HEK293 (cell line): ENCODE measurements around the gene HTT.

ENCODE experiments used
- CTCF ChIA-PET: fragments of 350-600 bp; formaldehyde crosslinking; extraction: SDS; loops from one replicate; lab custom pipeline; 2021; ENCODE audit warnings: antibody characterized with exemption; lab: Yijun Ruan, JAX
- POLR2A ChIA-PET: fragments of 300-600 bp; formaldehyde crosslinking; extraction: SDS; loops from one replicate; lab custom pipeline; 2020; ENCODE audit warnings: antibody characterized with exemption, inconsistent platforms; lab: Yijun Ruan, JAX
- H3K27ac ChIP-seq: fragments of 200-500 bp; sonication (Bioruptor generic); 2 replicates; pipeline ENCODE4 v1.5.1; 2014; ENCODE audit warnings: low read depth, low read length, control low read depth, inconsistent platforms; ENCODE audit errors: extremely low read depth
- H3K36me3 ChIP-seq, 2 experiments: fragments of 200-500 bp in 1 of 2; sonication (Bioruptor generic) in 1 of 2; 1 replicate in 1 of 2; 2 replicates in 1 of 2; pipeline ENCODE4 v1.5.1; 2014 to 2017; ENCODE audit warnings: inconsistent platforms in 2 of 2, low read length in 2 of 2; ENCODE audit not compliant: control insufficient read depth in 2 of 2, insufficient read depth in 1 of 2
- H3K4me1 ChIP-seq: fragments of 200-500 bp; sonication (Bioruptor generic); 2 replicates; pipeline ENCODE4 v1.5.1; 2014; ENCODE audit warnings: mild to moderate bottlenecking, low read length, inconsistent platforms; ENCODE audit not compliant: control insufficient read depth, insufficient read depth
- H3K4me3 ChIP-seq: 2 replicates; pipeline ENCODE4 v1.5.1; 2011; ENCODE audit warnings: low read depth, mild to moderate bottlenecking, control low read depth, low read length, moderate library complexity
- H3K9me3 ChIP-seq: fragments of 200-500 bp; sonication (Bioruptor generic); 2 replicates; pipeline ENCODE4 v1.5.1; 2014; ENCODE audit warnings: low read depth, low read length, inconsistent platforms; ENCODE audit not compliant: control insufficient read depth, insufficient read depth
- GFI1B ChIP-seq: fragments of 450-650 bp; formaldehyde crosslinking; IDR thresholded peaks from 2 replicates; pipeline ENCODE4 v1.5.1; 2016; ENCODE audit warnings: missing biosample characterization, missing genetic modification characterization
- HOXA7 ChIP-seq: sonication (generic); formaldehyde crosslinking; IDR thresholded peaks from 2 replicates; pipeline ENCODE4 v1.8.1; 2022; ENCODE audit warnings: missing genetic modification reagents, borderline replicate concordance
- HOXC10 ChIP-seq: sonication (generic); formaldehyde crosslinking; IDR thresholded peaks from 2 replicates; pipeline ENCODE4 v1.8.1; 2023; ENCODE audit warnings: mild to moderate bottlenecking, missing genetic modification reagents
- KLF10 ChIP-seq: fragments of 450-650 bp; IDR thresholded peaks from 2 replicates; pipeline ENCODE4 v1.5.1; 2018; ENCODE audit warnings: missing biosample characterization, mild to moderate bottlenecking, missing genetic modification characterization
- KLF9 ChIP-seq: fragments of 450-650 bp; formaldehyde crosslinking; IDR thresholded peaks from 2 replicates; pipeline ENCODE4 v1.5.1; 2016; ENCODE audit warnings: missing biosample characterization, missing genetic modification characterization, low read depth
- OVOL3 ChIP-seq: fragments of 450-650 bp; formaldehyde crosslinking; IDR thresholded peaks from 2 replicates; pipeline ENCODE4 v1.5.1; 2016; ENCODE audit warnings: missing biosample characterization, missing genetic modification characterization
- PRDM1 ChIP-seq: fragments of 450-650 bp; formaldehyde crosslinking; IDR thresholded peaks from 2 replicates; pipeline ENCODE4; 2016; ENCODE audit warnings: missing biosample characterization, missing genetic modification characterization
- ZEB2 ChIP-seq: fragments of 450-650 bp; formaldehyde crosslinking; IDR thresholded peaks from 2 replicates; pipeline ENCODE4 v1.5.1; 2016; ENCODE audit warnings: missing biosample characterization, missing genetic modification characterization
- ZFP69B ChIP-seq: fragments of 450-650 bp; formaldehyde crosslinking; IDR thresholded peaks from 2 replicates; pipeline ENCODE4 v1.5.1; 2016; ENCODE audit warnings: missing biosample characterization, missing genetic modification characterization
- ZNF10 ChIP-seq: fragments of 450-650 bp; formaldehyde crosslinking; IDR thresholded peaks from 2 replicates; pipeline ENCODE4 v1.5.1; 2017; ENCODE audit warnings: missing biosample characterization, missing genetic modification characterization
- ZNF121 ChIP-seq: fragments of 450-650 bp; formaldehyde crosslinking; IDR thresholded peaks from 2 replicates; pipeline ENCODE4 v1.5.1; 2016; ENCODE audit warnings: missing biosample characterization, missing genetic modification characterization
- ZNF174 ChIP-seq: fragments of 450-650 bp; formaldehyde crosslinking; IDR thresholded peaks from 2 replicates; pipeline ENCODE4 v1.5.0; 2017; ENCODE audit warnings: missing biosample characterization, mild to moderate bottlenecking, missing genetic modification characterization
- ZNF311 ChIP-seq: fragments of 450-650 bp; formaldehyde crosslinking; IDR thresholded peaks from 2 replicates; pipeline ENCODE4 v1.5.1; 2017; ENCODE audit warnings: missing biosample characterization, missing genetic modification characterization, borderline replicate concordance
- ZNF391 ChIP-seq: fragments of 450-650 bp; formaldehyde crosslinking; IDR thresholded peaks from 2 replicates; pipeline ENCODE4 v1.5.1; 2016; ENCODE audit warnings: low read depth, missing biosample characterization, missing genetic modification characterization, borderline replicate concordance
- ZNF423 ChIP-seq: fragments of 450-650 bp; formaldehyde crosslinking; IDR thresholded peaks from 2 replicates; pipeline ENCODE4 v1.5.1; 2016; ENCODE audit warnings: missing biosample characterization, missing genetic modification characterization
- ZNF514 ChIP-seq: fragments of 450-650 bp; formaldehyde crosslinking; IDR thresholded peaks from 2 replicates; pipeline ENCODE4 v1.5.1; 2016; ENCODE audit warnings: missing biosample characterization, missing genetic modification characterization
- ZNF530 ChIP-seq: fragments of 450-650 bp; formaldehyde crosslinking; IDR thresholded peaks from 2 replicates; pipeline ENCODE4 v1.5.1; 2016; ENCODE audit warnings: low read depth, missing biosample characterization, missing genetic modification characterization
- ZNF548 ChIP-seq: fragments of 450-650 bp; formaldehyde crosslinking; IDR thresholded peaks from 2 replicates; pipeline ENCODE4 v1.5.1; 2016; ENCODE audit warnings: missing biosample characterization, missing genetic modification characterization
- ZNF549 ChIP-seq: fragments of 450-650 bp; IDR thresholded peaks from 2 replicates; pipeline ENCODE4 v1.5.1; 2018; ENCODE audit warnings: missing biosample characterization, missing genetic modification characterization, mild to moderate bottlenecking, inconsistent platforms, moderate library complexity
- ZNF624 ChIP-seq: fragments of 450-650 bp; formaldehyde crosslinking; IDR thresholded peaks from 2 replicates; pipeline ENCODE4 v1.5.1; 2017; ENCODE audit warnings: missing biosample characterization, missing genetic modification characterization
- ZNF629 ChIP-seq: fragments of 450-650 bp; formaldehyde crosslinking; IDR thresholded peaks from 2 replicates; pipeline ENCODE4 v1.5.1; 2017; ENCODE audit warnings: missing biosample characterization, missing genetic modification characterization
- ZNF660 ChIP-seq: fragments of 450-650 bp; IDR thresholded peaks from 2 replicates; pipeline ENCODE4 v1.5.1; 2018; ENCODE audit warnings: missing biosample characterization, mild to moderate bottlenecking, missing genetic modification characterization
- ZNF777 ChIP-seq: fragments of 450-650 bp; formaldehyde crosslinking; IDR thresholded peaks from 2 replicates; pipeline ENCODE4 v1.5.1; 2017; ENCODE audit warnings: missing biosample characterization, missing genetic modification characterization, borderline replicate concordance
- ZNF791 ChIP-seq: fragments of 450-650 bp; formaldehyde crosslinking; IDR thresholded peaks from 2 replicates; pipeline ENCODE4 v1.5.1; 2016; ENCODE audit warnings: missing biosample characterization, missing genetic modification characterization
- ZNF792 ChIP-seq: fragments of 450-650 bp; formaldehyde crosslinking; IDR thresholded peaks from 2 replicates; pipeline ENCODE4 v1.5.1; 2016; ENCODE audit warnings: missing biosample characterization, missing genetic modification characterization
- ZXDB ChIP-seq: fragments of 450-650 bp; formaldehyde crosslinking; IDR thresholded peaks from 2 replicates; pipeline ENCODE4 v1.5.1; 2016; ENCODE audit warnings: missing biosample characterization, missing genetic modification characterization
- TF ChIP-seq, protein P1 (sequence below): fragments of 450-650 bp; formaldehyde crosslinking; IDR thresholded peaks from 2 replicates; pipeline ENCODE4; 2016; ENCODE audit warnings: missing biosample characterization, missing genetic modification characterization
- TF ChIP-seq, protein P2 (sequence below): fragments of 450-650 bp; formaldehyde crosslinking; IDR thresholded peaks from 2 replicates; pipeline ENCODE4 v1.5.1; 2016; ENCODE audit warnings: missing biosample characterization, missing genetic modification characterization
- TF ChIP-seq, protein P3 (sequence below): fragments of 450-650 bp; formaldehyde crosslinking; optimal IDR thresholded peaks from 2 replicates; pipeline ENCODE3; 2016; ENCODE audit warnings: missing biosample characterization, mild to moderate bottlenecking, missing genetic modification characterization

Gene HTT

DNA sequence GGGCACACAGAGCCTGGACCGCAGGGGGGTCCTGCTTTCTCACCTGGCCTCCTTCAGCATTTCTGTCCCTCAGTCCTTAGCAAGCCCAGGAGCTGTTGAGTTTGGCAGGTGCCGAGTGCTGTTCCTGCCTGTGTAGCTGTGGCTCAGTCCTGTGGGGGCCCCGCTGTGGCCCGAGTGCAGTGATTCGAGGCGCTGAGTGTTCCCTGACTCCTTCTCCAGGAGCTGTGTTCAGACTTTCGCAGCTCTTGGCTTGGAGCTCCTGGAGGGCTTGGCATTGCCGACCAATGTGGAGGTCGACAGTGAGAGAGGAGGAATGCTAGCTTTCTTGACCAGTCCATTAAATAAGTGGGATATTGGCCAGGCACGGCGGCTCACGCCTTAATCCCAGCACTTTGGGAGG is 124.4 kb downstream of the HTT start (continued):
- no peak for TF ChIP-seq ZNF311 (tag by site-specific recombination)

DNA sequence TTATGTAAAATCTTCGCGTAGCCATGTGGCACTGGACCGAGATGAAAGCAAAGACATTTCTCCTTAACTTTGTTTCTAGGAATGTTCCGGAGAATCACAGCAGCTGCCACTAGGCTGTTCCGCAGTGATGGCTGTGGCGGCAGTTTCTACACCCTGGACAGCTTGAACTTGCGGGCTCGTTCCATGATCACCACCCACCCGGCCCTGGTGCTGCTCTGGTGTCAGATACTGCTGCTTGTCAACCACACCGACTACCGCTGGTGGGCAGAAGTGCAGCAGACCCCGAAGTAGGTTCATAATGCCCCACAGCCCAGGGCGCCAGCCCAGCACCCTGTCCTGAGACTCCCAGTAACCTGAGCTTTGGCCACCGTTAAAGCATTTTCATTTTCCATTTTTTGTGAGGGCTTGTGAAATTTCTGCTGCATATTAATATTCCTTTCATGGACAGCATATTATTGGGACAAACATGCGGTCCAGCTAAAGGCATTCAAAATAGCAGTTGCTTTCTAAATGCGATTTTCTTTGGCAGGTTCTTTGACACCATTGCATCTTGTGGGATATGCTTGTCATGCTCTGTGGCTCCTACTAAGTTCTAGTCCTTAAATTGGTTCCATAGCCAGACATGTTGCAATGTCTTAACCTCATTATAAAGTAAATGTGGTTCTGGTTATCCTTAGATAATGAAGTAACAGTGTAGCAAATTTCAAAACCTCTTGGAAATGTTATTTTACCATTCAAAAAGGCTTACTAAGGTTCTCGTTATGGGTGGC is 125.4 kb downstream of the HTT start:
- H3K36me3 ChIP-seq = peaks cover 0 to 59% of the 10 kb centered on the region in 2 experiments; a peak in 2 of 3 replicates
- POLR2A ChIA-PET = interaction anchor here (0.6 kb wide), 1 partner anchor 754 kb away, joined by 5 read pairs; no protein-coding TSS in a partner anchor
- TF ChIP-seq ZNF549 (no peak), ZNF624 (tag by site-specific recombination) (no peak), ZNF660 (tag by site-specific recombination) (no peak), PRDM1 (no peak), ZNF311 (tag by site-specific recombination) (no peak), ZNF514 (tag by site-specific recombination) (no peak), ZEB2 (tag by site-specific recombination) (no peak), ZNF548 (tag by site-specific recombination) (no peak), ZNF530 (tag by site-specific recombination) (no peak), ZNF423 (tag by site-specific recombination) (no peak), ZNF391 (tag by site-specific recombination) (no peak), HOXC10 (CRISPR knock-in tag) (no peak), ZNF10 (no peak), GFI1B (tag by site-specific recombination) (no peak), HOXA7 (no peak), ZNF629 (tag by site-specific recombination) (no peak), KLF9 (tag by site-specific recombination) (no peak), ZXDB (tag by site-specific recombination) (no peak)
- TF ChIP-seq, protein P1, sequence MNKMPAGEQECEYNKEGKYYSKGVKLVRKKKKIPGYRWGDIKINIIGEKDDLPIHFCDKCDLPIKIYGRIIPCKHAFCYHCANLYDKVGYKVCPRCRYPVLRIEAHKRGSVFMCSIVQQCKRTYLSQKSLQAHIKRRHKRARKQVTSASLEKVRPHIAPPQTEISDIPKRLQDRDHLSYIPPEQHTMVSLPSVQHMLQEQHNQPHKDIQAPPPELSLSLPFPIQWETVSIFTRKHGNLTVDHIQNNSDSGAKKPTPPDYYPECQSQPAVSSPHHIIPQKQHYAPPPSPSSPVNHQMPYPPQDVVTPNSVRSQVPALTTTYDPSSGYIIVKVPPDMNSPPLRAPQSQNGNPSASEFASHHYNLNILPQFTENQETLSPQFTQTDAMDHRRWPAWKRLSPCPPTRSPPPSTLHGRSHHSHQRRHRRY (tag by site-specific recombination) = no peak
- TF ChIP-seq, protein P2, sequence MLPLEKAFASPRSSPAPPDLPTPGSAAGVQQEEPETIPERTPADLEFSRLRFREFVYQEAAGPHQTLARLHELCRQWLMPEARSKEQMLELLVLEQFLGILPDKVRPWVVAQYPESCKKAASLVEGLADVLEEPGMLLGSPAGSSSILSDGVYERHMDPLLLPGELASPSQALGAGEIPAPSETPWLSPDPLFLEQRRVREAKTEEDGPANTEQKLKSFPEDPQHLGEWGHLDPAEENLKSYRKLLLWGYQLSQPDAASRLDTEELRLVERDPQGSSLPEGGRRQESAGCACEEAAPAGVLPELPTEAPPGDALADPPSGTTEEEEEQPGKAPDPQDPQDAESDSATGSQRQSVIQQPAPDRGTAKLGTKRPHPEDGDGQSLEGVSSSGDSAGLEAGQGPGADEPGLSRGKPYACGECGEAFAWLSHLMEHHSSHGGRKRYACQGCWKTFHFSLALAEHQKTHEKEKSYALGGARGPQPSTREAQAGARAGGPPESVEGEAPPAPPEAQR = no peak

DNA sequence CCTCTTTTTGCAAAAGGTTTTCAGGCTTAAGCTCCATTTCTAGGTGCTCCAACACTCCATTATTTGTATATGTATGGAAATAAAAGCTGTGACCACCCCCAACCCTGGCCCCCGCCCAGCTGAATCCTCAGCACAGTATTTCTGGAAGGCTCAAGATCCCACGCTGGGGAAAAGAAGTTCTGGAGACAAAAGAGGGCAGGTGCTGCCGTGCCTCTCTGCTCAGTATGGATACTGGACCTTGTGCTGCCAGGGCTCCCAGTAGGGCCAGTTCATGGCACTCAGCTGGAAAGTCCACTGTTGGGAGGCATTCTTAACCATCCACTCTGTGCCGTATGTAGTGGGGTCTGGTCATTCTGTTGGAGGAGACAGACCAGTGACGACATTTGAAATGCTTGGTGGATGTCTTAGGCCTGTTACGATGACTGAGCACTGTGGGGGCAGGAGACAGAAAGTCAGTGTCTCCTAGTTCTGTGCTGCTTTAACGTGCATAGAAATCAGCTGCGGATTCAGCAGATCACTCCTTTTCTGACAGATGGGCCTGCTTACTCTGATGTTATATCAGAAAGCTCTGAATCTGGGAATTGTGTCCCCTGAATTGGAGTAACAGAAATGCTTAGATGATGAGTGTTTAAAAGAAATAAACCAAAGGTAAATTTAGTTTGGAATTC is 126.1 kb downstream of the HTT start:
- Histone ChIP-seq H3K4me1 (no peaks in the 10 kb centered on the region), H3K36me3 (peaks cover 0 to 53% of the 10 kb centered on the region in 2 experiments; a peak in 2 of 3 replicates), H3K9me3 (no peaks in the 10 kb centered on the region), H3K27ac (no peak overlapping the region), H3K4me3 (no peak overlapping the region)
- CTCF ChIA-PET = interaction anchor here (0.9 kb wide), 1 partner anchor 12 kb away, joined by 3 read pairs; no protein-coding TSS in a partner anchor
- POLR2A ChIA-PET = interaction anchor here (0.6 kb wide), 1 partner anchor 755 kb away, joined by 5 read pairs; no protein-coding TSS in a partner anchor
- TF ChIP-seq ZNF174 (tag by site-specific recombination) (no peak), HOXC10 (CRISPR knock-in tag) (no peak), ZNF792 (no peak), ZNF660 (tag by site-specific recombination) (no peak), OVOL3 (no peak), ZFP69B (tag by site-specific recombination) (no peak), ZNF777 (tag by site-specific recombination) (no peak), PRDM1 (no peak), ZNF391 (tag by site-specific recombination) (no peak), ZNF121 (tag by site-specific recombination) (no peak), KLF10 (tag by site-specific recombination) (no peak), ZNF791 (tag by site-specific recombination) (no peak)
- TF ChIP-seq, protein P3, sequence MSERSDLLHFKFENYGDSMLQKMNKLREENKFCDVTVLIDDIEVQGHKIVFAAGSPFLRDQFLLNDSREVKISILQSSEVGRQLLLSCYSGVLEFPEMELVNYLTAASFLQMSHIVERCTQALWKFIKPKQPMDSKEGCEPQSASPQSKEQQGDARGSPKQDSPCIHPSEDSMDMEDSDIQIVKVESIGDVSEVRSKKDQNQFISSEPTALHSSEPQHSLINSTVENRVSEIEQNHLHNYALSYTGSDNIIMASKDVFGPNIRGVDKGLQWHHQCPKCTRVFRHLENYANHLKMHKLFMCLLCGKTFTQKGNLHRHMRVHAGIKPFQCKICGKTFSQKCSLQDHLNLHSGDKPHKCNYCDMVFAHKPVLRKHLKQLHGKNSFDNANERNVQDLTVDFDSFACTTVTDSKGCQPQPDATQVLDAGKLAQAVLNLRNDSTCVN = no peak

More for the DNA sequence above, 125.4 kb downstream of the HTT start:
- no peak overlapping the region for H3K4me3 ChIP-seq
- H3K27ac ChIP-seq = no peak overlapping the region
- H3K4me1 ChIP-seq = no peaks in the 10 kb centered on the region
- CTCF ChIA-PET = interaction anchor here (0.9 kb wide), 1 partner anchor 11 kb away, joined by 3 read pairs; no protein-coding TSS in a partner anchor
- H3K9me3 ChIP-seq = no peaks in the 10 kb centered on the region
